ENCODE data around the gene MOCOS.

DNA sequence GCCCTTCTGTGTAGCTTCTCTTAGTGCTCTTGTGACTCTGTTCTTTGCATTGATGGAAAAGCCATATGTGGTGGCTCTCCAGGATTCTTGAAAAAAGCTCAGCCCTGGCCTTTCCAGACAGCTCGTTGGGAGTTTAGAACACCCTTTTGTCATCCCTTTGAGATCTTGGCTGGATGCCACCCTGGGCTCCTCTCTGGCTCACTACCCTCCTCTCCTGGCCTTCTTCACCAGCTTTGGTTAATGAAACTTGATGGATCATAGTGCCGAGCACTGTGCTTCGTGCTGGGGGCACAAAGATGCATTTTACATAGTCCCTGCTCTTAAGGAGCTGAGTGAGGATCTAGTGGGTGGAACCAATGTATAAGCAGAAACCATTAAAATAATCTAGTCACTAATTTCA is 94.6 kb downstream of the MOCOS start:
- TF ChIP-seq, protein P1, sequence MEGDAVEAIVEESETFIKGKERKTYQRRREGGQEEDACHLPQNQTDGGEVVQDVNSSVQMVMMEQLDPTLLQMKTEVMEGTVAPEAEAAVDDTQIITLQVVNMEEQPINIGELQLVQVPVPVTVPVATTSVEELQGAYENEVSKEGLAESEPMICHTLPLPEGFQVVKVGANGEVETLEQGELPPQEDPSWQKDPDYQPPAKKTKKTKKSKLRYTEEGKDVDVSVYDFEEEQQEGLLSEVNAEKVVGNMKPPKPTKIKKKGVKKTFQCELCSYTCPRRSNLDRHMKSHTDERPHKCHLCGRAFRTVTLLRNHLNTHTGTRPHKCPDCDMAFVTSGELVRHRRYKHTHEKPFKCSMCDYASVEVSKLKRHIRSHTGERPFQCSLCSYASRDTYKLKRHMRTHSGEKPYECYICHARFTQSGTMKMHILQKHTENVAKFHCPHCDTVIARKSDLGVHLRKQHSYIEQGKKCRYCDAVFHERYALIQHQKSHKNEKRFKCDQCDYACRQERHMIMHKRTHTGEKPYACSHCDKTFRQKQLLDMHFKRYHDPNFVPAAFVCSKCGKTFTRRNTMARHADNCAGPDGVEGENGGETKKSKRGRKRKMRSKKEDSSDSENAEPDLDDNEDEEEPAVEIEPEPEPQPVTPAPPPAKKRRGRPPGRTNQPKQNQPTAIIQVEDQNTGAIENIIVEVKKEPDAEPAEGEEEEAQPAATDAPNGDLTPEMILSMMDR (IDR thresholded peaks at IDR 0.05 in 2 of 3, conservative IDR thresholded peaks at IDR 0.05 in 1 of 3; ENCODE audit: borderline replicate concordance in 1 of 3, insufficient read depth in 1 of 3, low read depth in 2 of 3, low read length in 2 of 3), result no peak
- TF ChIP-seq SP1 (IDR thresholded peaks at IDR 0.05; ENCODE audit: low read depth) (no peak), POLR2A (IDR thresholded peaks at IDR 0.05; ENCODE audit: borderline replicate concordance, extremely low read depth, insufficient read depth, insufficient read length) (no peak), CEBPB (IDR thresholded peaks at IDR 0.05; ENCODE audit: low read depth) (no peak), SRF (IDR thresholded peaks at IDR 0.05; ENCODE audit: low read depth) (no peak), POLR2AphosphoS5 (IDR thresholded peaks at IDR 0.05; ENCODE audit: low read depth, low read length) (no peak), ZFX (IDR thresholded peaks at IDR 0.05) (no peak), EZH2 (IDR thresholded peaks at IDR 0.05) (no peak), YY1 (IDR thresholded peaks at IDR 0.05; ENCODE audit: extremely low read depth, insufficient replicate concordance, low read depth, low read length) (no peak)
